ENCODE results near the gene NPSR1.

GRCh38 chr7:34851431-34851830, 193.4 kb downstream of the NPSR1 start:
- TF ChIP-seq MAX (IDR thresholded peaks at IDR 0.05; ENCODE audit: low read depth, low read length) (no peak), CTCF (IDR thresholded peaks at IDR 0.05; ENCODE audit: low read depth, low read length) (no peak), POLR2A (IDR thresholded peaks at IDR 0.05; ENCODE audit: extremely low read depth, insufficient read length) (no peak), MYC (IDR thresholded peaks at IDR 0.05; ENCODE audit: low read depth, low read length) (no peak)
